NCI-H82 treated with DMSO at 0.1 percent for 48 hours (cell line): ENCODE data around the gene RIMS3.
"Not testable (repeated sequence)": the region's sequence is repeated elsewhere in the genome, so short reads cannot be mapped to it uniquely, and the experiment has no call there.

Experiments
- DNase-seq: peaks from one replicate; lab custom pipeline; 2025; ENCODE audit not compliant: unreplicated experiment; lab: John Stamatoyannopoulos, UW

RIMS3 gene

GRCh38 chr1:40633523-40633922, 32.0 kb downstream of the RIMS3 start:
- no peak for DNase-seq

DNA sequence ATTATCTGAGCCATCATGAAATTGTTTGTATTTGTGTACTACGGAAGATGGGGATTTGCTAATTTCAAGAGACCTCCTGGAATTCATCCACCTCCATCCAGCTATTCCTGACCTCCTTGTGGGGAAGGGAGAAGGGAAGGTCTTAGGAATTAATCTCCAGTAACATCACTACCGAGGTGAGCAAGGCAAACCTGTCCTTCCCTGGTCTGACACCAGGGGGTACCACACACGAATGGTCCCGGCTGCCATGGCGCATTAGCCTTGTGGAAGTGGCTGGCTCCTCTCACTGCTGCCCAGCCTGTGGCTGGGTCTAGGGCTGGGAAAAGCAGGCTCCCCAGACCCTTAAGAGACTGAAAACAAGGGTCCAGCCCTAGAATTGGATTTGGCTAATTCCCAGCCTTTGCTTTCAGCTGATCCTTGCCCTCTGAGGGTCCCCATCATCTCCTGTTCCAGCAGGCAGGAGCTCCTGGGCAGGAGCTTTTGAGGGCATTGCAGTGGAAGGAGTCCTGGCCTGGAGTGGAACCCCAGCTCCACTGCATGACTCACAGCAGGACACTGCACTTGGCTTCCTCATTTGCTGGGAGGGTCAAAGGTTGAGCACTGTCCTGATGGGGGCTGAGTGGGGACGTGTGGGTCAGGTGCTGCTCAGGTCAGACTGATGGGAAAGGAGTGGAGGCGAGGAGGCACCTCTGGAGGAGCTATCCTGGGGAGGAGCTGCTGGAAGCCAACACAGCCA, 34.8 kb downstream of the RIMS3 start:
- no peak for DNase-seq

GRCh38 chr1:40629546-40629945, 35.9 kb downstream of the RIMS3 start:
- not testable (repeated sequence) for DNase-seq

GRCh38 chr1:40628903-40629292, 36.6 kb downstream of the RIMS3 start:
- no peak for DNase-seq

DNA sequence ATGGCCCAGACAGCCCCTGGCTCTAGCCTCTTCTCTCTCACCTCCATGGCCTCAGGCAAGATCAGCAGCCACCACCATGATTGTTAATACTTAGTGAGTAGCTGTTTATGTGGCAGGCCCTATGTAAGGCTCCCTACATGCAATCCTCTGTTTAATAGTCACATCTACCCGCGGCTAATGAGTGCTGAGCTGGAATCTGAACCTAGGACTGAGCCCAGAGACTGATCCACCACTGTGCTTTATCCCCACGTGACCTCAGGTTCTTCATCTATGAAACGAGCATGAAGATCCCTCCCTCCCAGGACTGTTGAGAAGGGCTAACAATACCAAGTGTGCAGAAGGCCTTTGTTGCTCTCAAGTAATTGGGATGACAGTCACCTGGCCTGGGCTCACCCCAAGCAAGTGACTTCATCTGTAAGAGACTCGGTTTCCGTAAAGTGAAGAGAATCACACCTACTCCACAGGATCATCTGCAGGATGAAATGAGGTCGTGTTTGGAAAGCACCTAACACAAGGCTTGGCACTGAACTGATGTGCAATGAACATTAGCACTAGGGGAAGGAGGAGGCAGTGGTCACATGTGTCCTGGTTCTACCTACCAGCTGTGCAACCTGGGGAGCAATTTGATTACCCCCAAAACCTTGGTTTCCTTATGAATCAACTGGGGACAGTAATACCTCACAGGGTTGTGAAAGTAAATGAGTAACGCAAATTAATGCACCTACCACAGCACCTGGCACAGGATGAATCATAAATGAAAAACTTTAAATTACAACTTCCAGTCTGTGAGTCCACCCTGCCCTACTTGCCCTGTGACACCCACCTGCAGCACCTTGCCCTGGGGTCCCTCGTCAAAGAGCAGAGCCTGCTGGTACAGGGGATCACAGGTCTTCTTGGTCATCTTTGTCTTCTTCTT, 37.2 kb downstream of the RIMS3 start:
- no peak for DNase-seq

DNA sequence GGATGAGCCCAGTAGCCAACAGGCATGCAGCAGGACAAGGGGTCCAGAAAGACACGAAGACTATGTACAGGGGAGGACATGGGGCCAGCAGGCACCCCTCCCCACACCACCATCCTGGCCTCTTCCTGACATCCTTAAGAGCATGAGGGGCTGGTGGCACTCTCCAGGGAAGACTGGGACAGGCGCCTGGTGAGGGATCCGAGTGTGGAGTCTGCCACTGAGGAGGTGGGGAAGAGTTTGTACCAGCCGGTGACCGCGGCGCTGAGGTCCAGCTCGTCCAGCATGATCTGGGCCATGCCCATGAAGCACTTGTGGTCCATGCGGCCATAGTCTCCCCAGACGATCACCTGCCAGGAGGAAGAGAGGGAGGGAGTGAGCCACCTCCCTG, 39.1 kb downstream of the RIMS3 start:
- DNase-seq: no peak

DNA sequence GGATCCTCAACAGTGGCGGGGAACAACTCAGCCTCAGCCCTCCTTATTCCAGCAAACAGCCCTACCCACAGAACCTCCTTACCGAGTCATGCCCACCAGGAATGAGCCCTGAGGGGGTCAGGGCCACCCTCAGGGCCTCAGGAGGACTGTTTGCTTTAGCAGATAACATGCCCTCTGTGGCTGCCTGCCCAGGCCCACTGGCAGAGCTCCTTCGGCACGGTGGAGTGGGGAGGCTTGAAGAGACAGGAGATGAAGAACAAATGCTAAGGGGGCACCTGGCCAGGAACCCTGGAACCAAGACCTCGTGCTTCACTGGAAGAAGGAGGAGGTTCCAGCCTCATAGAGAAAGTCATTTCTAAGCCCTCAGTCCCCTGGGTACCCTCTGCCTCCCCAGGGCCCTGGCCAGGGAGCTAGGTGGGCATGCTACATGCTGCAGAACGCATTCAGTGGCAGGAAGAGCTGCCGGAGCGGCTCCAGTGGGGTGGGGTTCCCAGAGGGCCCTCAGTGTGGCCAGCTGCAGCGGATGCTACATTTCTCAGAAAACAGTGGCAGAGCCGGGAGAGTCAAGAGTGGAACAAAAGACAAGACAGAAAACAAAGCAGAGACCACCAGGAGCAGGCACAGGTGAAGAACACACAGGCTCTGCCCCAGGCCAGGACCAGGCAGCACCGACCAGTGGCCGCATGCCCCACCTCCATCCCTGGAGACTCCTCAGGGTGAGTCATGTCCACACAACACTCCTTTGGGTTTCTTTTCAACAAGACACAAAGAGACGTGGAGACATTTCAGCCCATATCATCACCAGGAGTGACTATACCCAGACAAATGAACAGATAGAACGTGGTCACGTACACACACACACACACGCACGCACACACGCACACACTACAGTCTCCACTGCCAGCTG, 39.8 kb downstream of the RIMS3 start:
- DNase-seq: no peak

- no peak for DNase-seq
These were observed 40.4 kb downstream of the RIMS3 start for GRCh38 chr1:40625076-40625475.

DNA sequence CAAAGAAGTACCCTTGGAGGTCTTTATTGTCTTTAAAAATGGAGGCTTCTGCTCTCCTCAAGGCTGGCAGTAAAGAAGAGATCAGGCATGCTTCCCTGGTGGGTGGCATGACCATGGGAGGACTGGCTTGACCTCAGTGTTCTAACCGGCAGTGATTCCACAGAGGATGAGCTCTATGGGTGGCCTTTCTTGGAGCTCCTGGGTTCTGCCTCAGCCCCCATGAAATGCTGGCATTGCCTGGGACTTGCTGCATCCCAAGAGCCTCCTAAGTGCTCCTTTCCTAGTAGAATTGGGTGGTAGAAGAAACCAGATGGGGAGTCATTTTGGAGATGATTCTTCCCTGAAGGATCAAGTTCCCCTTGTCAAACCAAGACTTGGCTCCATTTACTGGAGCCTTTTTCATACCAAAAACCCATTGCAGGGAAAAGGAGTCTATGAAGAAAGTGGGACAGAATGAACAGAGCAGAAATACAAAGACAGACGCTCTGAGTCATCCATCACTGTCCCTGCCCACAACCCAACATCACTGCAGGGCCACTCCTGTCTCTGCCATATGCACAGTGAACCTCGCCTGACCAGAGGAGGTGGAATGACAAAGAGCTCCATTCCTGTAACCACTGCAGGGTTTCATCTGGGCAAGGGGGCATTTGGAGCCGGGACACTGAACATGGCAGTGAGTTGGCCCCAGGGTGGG, 42.4 kb downstream of the RIMS3 start:
- DNase-seq: no peak

DNA sequence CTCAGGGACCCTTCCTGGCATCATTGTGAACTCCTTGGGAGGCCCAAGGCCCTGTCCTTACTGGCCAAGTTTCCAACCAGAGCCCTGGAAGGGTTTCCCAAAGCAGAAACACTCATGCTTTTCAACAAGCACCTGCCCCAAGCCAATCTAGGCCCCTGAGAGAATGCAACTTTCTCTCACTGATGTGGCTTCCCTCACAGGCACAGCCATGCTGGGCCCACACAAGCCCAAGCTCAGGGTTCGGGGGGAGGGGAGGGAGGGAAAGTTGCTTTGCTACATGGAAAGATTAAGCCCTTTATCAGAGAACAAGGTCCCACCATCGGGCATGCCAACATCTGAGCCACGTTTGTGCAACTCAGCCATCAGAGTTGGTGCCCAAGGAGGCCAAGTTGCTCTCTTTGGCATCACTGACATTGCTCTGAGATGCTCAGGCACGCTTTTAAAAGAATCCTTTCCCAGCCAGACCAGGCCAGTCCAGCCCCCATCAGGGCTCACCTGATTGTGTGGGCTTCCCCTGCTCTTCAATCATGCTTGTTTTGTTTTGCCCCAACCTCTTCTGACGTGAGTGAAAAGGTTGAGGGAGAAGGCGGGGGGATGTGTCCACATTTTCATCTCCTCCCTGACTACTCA, 43.5 kb downstream of the RIMS3 start:
- DNase-seq: no peak

DNA sequence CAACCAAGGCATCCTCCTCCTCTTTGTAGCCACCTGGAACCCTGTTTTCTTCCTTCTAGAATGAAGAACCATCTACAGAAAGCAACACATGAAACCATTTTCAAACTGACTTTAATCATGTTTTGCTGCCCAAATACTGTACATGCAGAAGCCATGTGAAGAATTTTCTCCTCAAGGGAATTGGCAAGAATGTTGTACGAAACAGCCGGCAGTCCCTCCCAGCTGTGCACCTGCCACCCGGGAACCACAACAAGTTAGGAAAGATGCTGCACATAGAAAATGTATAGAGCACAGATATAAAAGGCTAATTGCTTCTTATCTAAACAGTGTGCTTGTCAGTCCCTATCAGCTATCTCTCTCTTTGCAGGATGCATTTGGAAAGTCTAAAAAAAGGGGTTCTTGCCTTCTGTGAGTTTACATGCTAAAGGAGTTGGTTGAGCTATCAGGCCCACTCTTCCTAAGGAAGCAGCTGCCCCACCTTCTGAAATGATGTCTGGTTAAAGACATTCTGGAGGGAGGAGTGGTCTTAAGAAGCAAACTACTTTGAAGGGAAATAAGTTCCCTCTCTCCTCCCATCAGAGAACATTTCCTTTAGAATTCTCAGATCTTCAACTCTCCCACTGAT, 44.8 kb downstream of the RIMS3 start:
- no peak for DNase-seq

DNA sequence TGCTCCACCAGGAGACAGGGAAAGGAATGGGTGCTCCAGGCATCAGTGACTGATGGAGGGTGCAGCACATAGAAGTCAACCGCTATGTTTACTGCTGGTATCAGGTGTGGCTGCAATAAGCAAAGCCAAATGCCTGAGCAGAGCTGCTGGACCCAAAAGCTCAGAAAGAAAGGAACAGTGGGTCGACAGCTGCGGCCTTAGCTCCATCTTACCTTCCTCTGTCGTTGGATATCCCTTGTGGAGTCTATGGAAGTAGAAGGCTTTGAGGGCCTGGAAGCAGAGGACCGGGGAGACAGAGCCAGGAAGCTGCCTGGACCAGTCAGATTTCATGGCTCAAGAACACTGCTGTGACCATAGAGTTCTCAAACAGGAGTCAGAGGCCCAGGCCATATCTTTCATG, 45.3 kb downstream of the RIMS3 start:
- DNase-seq: no peak

DNA sequence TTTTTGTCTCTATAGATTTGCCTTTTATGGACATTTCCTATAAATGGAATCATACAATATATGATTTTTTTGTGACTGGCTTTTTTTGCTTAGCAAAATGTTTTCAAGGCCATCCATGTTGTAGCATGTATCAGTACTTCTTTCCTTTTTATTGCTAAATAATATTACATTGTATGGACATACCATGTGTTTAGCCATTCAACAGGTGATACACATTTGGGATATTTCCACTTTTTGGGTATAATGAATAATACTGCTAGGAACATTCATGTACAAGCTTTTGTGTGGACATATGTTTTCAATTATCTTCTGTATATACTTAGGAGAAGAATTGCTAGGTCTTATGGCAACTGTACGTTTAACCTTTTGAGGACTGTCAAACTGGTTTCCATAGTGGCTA, 47.4 kb downstream of the RIMS3 start:
- no peak for DNase-seq

GRCh38 chr1:40612345-40612831, 53.1 kb downstream of the RIMS3 start:
- peak; percentile 56 for DNase-seq

DNA sequence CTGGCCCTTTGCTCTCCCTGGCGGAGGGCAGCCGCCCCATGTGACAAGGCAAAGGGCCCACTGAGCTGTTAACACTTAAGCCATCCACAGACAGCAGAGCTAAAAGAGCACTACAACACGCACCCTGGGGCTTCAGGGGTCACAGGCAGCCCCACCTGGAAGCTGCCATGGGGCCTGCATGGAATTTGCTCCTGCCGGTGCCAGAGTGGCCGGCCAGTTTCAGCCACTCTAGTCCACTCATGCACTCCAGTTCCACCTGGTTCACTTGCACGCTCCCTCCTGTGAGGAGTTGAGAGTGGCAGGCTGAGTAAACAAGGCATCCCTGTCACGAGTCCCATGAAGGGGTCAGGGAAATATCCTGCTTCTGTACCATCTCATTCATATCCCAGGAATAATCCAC, 55.3 kb downstream of the RIMS3 start:
- no peak for DNase-seq

DNA sequence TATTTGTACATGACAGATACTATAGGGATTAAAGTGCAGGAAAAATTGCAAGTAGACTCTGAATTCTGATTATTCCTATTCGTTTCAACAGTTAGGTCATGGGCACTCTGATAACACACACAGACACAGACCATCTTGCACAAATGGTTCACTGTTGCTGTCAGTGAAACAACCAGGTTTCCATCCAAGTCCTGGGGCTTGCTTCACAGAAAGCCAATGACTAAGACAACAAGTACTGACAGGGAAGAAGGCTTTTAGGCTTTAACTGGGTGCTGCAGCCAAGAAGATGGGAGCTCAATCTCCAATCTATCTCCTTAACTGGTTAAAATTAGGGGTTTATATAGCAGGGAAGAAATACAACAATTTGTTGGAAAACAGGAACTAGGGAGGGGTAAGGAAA, 57.6 kb downstream of the RIMS3 start:
- DNase-seq: no peak

DNA sequence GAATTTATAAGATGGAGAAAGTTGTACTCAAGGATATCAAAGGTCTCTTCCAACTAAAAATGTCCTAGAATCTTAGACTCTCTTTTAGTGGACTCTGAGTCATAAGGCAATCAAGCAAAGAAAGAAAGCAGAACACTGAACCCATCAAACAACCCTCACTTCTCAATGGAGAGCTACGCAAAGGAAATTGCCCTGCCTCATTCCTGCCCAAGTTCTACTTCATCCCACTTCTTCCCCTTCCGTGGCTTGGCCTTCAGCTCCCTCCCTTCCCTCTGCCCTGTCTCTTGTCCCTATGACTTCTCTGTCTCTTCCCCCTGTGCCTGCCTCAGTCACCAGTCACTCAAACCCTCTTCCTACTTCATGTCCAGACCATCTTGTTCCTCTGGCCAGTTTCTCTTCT, 58.5 kb downstream of the RIMS3 start:
- no peak for DNase-seq

- DNase-seq: no peak
These were observed 59.3 kb downstream of the RIMS3 start for GRCh38 chr1:40606194-40606593.

GRCh38 chr1:40599926-40600325, 65.6 kb downstream of the RIMS3 start:
- no peak for DNase-seq

DNA sequence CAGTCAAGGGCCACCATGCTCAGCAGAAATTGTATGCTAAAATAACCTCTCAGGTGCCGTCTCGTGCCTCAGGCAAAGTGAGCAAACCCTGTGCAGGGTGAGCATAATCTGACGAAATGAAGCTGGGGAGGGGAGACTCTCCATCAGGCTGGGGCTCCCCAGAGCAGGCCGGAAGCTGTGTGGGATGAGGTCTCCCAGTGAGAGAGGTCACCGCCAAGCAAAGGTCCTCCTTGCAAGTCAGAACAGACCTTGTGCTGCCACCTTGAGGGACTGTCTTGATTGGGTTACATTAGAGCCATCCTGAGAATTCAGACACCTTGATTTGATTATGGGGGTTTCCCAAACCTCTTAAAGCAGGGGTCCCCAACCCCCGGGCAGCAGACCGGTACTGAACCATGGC, 69.9 kb downstream of the RIMS3 start:
- no peak for DNase-seq
